ENCODE measurements around the gene CDKN1C.

DNA sequence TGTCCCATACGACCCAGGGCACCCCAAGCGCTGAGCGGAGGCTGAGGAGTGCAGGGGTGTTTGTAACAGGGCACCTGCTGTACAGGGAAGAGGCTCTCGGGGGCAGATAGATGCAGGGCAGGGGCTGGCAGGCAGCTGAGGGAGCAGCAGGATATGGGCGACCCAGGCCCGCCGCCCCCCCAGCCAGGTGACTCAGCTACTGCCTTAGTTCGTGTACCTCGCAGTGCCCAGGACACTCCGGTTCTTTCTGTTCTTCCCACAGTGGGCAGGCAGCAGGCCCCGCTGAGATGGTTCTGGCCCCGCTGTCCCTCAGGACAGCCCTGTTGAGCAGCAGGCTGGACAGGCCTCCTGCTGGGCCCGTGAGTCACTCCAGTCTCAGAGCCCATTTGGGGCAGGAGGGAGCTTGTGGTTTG is 27.4 kb upstream of the CDKN1C start:
- no peak for TF ChIP-seq EZH2 (IDR thresholded peaks at IDR 0.05; ENCODE audit: borderline replicate concordance, low read depth, low read length, poor library complexity, severe bottlenecking)
- TF ChIP-seq, protein P1, sequence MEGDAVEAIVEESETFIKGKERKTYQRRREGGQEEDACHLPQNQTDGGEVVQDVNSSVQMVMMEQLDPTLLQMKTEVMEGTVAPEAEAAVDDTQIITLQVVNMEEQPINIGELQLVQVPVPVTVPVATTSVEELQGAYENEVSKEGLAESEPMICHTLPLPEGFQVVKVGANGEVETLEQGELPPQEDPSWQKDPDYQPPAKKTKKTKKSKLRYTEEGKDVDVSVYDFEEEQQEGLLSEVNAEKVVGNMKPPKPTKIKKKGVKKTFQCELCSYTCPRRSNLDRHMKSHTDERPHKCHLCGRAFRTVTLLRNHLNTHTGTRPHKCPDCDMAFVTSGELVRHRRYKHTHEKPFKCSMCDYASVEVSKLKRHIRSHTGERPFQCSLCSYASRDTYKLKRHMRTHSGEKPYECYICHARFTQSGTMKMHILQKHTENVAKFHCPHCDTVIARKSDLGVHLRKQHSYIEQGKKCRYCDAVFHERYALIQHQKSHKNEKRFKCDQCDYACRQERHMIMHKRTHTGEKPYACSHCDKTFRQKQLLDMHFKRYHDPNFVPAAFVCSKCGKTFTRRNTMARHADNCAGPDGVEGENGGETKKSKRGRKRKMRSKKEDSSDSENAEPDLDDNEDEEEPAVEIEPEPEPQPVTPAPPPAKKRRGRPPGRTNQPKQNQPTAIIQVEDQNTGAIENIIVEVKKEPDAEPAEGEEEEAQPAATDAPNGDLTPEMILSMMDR (conservative IDR thresholded peaks at IDR 0.05; ENCODE audit: low read depth, low read length), result no peak
